Activated CD8-positive, alpha-beta memory T cell treated with anti-CD3 and anti-CD28 coated beads for 48 hours (primary cell): ENCODE data around the gene SERPINA9.
A peak's percentile ranks its signal among the peaks of the same experiment; 100 is the strongest.
"Not testable (repeated sequence)": the region's sequence is repeated elsewhere in the genome, so short reads cannot be mapped to it uniquely, and the experiment has no call there.

ENCODE experiments used
- DNase-seq, 3 experiments: peaks; one replicate each; pipeline ENCODE4 v3.0.0-alpha.2; 2020; ENCODE audit warnings: low read depth in 2 of 3, low spot score in 2 of 3

Gene SERPINA9

DNA sequence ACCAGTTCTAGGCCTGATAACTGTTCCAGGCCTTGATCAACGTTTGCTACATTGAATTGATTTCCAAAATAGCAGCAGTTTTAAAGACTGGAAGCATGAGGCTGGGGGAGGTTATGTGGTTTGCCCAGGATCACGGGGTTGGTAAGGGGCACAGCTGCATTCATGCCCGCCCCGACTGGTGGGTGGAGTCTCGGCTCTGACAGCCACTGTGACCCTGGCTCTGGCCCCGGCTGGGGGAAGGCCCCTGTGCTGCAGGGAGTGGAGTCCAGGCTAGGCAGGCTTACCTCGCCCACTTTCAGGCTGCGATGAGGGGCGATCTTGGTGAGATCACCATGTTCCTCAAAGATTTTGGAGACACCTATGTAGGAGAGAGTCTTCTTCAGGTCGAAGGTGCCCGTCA lies 13.3 kb upstream of the SERPINA9 start:
- no peak for DNase-seq

GRCh38 chr14:94486883-94487282 lies 10.9 kb upstream of the SERPINA9 start:
- DNase-seq: no peak

- peak; percentile 8 to 38 (median 26) for DNase-seq
Observed at GRCh38 chr14:94485944-94486841, 10.2 kb upstream of the SERPINA9 start.

GRCh38 chr14:94484481-94484880 lies 8.5 kb upstream of the SERPINA9 start:
- DNase-seq: no peak

DNA sequence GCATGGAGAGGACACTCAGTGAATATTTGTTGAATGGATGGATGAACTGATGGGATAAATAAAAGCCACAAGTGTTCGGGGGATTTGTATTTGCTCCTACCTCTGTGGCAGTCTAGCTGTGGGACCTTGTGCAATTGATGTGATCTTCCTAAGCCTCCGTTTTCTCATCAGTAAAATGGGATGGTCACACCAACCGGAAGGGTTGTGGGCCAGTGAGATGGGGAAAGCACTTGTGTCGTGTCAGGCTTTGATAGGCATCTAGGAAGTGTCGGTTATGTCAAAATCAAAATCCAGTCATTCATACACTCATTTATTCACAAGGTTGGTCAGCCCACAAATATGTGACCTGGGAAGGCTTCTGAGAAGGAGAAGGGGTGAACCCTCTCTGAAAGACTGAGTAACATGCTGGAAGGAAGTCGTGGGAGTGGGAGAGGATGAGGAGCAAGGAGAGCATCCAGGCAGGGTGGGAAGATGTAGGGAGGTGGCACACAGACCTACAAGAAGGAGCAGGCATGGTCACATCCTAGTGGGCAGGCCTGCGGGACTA lies 7.8 kb upstream of the SERPINA9 start:
- no peak for DNase-seq

DNA sequence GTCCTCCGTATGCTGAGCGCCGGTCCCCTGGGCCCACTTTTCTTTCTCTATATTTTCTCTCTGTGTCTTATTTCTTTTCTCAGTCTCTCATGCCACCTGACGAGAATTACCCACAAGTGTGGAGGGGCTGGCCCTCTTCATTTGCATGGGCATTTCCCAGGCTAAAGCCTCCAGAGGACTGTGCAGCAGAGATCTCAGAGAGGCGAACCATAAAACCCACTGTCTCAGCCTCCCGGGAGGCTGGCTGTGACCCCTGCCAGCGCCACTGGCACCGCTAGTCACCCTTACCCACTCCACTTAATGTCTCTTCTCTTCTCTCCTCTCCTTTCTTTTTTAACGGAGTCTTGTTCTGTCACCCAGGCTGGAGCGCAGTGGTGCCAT lies 7.1 kb upstream of the SERPINA9 start:
- no peak for DNase-seq

DNA sequence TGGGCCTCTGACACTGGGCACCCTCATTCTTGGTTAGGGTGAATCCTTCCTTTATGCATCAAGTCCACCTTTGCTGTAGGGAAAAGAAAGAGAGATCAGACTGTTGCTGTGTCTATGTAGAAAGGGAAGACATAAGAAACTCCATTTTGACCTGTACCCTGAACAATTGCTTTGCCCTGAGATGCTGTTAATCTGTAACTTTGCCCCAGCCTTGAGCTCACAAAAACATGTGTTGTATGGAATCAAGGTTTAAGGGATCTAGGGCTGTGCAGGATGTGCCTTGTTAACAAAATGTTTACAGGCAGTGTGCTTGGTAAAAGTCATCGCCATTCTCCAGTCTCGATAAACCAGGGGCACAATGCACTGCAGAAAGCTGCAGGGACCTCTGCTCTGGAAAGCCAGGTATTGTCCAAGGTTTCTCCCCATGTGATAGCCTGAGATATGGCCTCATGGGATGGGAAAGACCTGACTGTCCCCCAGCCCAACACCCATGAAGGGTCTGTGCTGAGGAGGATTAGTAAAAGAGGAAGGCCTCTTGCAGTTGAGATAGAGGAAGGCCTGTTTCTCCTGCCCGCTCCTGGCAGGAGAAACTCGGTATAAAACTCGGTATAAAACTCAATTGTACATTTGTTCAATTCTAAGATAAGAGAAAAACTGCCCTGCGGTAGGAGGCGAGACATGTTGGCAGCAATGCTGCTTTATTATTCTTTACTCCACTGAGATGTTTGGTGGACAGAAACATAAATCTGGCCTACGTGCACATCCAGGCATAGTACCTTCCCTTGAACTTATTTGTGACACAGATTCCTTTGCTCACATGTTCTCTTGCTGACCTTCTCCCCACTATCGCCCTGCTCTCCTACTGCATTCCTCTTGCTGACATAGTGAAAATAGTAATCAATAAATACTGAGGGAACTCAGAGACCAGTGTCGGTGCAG lies 6.4 kb upstream of the SERPINA9 start:
- DNase-seq: not testable (repeated sequence)

DNA sequence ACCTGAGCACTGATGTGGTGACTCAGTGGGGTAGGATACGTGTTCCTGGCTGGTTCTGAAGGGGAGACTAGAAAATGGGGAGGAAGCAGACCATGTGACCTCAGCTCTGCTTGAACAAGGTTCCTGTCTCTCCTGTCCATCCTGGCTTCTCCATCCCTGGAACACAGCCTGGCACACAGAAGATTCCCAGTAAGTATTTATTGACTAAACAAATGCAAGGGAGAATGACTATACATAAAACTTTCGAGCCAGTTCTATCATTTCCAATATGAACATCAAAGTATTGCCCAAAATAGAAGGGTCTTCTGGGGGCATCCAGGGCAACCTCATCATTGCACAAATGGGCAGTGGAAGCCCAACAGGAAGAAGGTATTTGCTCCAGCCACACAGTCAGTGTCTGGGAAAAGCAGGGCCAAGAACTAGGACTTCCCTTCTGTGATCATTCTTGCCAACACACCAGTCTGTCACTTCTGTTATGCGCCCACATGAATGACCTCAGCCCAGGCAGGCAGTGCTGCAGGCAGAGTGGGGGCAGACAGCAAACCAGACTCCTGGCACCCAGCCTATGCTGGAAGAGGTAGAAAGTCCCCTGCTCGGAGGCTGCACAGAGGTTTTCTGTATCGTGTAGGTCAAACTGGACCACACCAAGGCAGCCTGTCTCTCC lies 5.6 kb upstream of the SERPINA9 start:
- DNase-seq: no peak

DNA sequence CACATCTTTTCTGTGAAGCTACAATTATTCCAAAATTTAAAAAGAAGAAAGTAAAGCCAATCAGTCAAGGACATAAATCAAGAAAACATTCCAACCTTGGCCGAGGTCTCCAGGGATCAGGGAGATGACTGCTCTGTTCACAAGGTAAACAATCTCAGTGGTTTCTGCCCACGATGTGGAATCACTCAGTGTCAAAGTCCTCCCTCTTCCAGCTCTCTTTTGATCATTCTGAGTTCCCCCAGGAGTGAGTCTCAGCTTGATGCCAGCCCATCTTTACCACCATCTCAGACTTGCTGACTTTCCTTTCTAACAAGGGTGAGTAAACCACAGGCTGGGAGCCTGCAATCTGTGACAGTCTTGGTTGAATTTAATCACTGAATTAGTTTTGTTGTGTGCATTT lies 4.8 kb upstream of the SERPINA9 start:
- DNase-seq: no peak

GRCh38 chr14:94478420-94478819 lies 2.4 kb upstream of the SERPINA9 start:
- no peak for DNase-seq

GRCh38 chr14:94474581-94475031 lies 1.4 kb downstream of the SERPINA9 start:
- DNase-seq: no peak

- no peak for DNase-seq
Observed at GRCh38 chr14:94473666-94474410, 2.2 kb downstream of the SERPINA9 start.

- DNase-seq: no peak
Observed at GRCh38 chr14:94472842-94473241, 3.2 kb downstream of the SERPINA9 start.

DNA sequence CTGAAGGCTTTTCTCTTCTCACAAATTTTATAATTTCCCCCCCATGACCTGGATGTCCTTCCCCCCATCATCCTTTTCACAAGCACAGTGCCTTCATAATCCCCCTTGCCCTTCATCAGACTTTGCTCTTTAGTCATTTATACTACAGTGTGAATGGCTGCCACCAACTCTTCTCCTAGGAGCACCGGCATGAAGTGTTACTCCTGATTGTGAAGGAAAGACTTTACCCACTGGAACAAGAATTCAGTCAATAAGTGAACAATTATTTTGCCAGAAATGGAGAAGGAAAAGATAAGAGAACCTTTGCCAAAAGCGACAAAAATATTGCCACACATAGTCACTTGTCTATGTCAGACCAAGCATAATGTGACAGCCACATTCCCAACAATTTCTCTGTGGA lies 5.0 kb downstream of the SERPINA9 start:
- no peak for DNase-seq

- no peak for DNase-seq
Observed at GRCh38 chr14:94470311-94470710, 5.7 kb downstream of the SERPINA9 start.

DNA sequence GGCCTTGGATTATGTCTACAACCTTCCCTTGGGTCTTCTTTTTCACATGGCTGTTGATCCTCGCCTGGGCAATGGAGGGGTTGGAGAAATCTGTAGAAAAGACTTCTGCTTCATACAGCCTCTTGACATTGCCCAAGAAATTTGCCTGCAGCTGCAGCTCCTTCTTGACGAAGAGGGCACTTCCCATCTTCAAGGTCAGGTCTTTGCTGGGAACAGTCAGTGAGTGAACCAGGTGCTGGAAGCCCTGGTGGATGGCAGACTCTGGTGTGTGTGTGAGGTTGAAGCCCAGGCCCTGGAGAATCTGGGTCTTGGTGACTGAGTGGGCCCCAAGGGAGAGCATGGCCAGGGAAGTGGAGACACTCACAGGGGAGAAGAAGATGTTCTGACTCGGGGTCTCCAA lies 6.7 kb downstream of the SERPINA9 start:
- DNase-seq: no peak

DNA sequence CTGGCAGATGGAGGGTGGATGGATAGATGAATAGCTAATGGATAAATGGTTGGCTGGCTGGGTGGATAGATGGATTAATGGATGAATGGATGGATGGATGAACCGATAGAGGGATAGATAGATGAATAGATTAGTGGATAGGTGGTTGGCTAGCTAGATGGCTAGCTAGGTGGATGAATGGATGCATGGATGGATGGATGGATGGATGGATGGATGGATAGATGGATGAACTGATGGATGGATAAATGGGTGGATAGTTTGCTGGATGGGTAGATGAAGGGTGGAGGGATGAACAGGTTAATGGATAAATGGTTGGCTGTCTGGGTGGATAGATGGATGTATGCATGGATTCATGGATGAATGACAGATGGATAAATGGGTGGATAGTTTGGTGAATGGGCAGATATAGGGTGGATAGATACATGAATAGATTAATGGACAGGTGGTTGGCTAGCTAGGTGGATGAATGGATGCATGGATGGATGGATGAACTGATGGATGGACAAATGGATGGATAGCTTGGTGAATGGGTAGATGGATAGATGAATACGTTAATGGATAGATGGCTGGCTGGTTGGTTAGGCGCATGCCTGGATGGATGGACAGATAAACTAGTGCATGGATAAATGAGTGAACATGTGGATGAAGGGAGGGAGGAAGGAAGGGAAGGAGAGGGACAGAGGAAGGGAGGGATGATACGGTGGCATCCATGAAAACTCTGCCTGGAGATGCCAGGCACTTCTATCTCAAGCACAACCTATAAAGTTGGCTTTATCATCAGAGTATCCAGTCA lies 8.1 kb downstream of the SERPINA9 start:
- no peak for DNase-seq

DNA sequence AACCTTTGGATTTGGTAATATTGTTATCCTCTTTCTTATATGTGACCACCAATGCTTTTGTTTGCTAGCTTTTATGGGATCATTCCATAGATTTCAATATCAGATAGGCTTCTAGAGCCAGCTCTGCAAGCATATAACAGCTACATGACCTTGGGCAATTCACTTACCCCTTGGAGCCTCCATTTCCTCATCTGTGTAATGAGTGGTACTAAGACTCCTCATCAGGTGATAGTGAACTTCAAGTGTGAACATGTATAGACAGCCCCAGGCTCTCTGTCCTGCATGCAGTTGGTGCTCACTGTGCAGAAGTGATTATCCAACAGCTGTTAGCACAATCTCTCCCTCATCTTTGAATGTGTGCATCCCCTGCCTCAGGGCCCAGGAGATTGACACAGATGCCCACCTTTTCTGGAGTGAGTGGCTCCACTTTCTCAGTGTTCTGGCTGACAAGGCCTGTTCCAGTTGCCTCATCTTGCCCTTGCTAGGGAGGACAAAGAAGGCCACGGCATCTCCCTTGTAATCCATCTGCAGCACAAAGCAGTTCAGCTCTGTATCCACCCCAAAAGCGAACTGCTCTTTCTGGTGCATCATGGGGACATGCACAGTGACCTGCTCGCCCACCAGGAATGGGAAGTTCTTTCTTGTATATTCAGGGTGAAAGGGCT lies 9.2 kb downstream of the SERPINA9 start:
- no peak for DNase-seq

DNA sequence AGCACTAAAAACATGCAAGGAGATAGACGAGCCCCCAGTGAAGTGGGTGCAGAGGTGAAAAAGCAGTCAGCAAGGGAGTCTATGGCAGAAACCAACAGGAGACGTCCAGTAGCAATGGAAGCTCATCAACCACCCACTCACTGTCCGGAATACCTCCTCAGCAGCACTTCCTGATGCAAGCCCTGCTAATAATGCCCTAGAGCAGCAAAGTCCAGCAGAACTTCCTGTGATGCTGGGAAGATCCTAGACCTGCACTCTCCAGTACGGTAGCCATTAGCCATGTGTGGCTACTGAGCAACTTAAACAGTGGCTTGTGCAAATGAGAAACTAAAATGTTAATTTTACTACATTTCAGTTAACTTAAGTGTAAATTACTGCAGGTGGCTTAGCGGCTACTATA lies 11.0 kb downstream of the SERPINA9 start:
- DNase-seq: no peak
